Transverse colon (tissue), 4 donors: Measurements from ENCODE around the gene PRKCA. TPM values are rescaled to one million over a fixed set of nuclear protein-coding genes. Genes with fewer than 3 reads are reported as not detected.
"Not testable (repeated sequence)": the region's sequence is repeated elsewhere in the genome, so short reads cannot be mapped to it uniquely, and the experiment has no call there.

Experiments used
- DNase-seq: peaks from one replicate; pipeline ENCODE4 v3.0.0-alpha.2; 2019
- H3K27ac ChIP-seq, 4 donors: fragments of 200-600 bp; sonication (generic); 2 replicates each; pipeline ENCODE4 v1.5.1; 2016 to 2018; ENCODE audit warnings: inconsistent platforms in 4 of 4
- H3K27me3 ChIP-seq: fragments of 200-600 bp; sonication (generic); 2 replicates; pipeline ENCODE4 v1.5.1; 2017; ENCODE audit warnings: inconsistent platforms
- H3K36me3 ChIP-seq, 4 donors: fragments of 200-600 bp; sonication (generic); 2 replicates each; pipeline ENCODE4 v1.5.1; 2017 to 2019; ENCODE audit warnings: inconsistent platforms in 4 of 4
- H3K4me1 ChIP-seq, 4 donors: fragments of 200-600 bp; sonication (generic); 2 replicates each; pipeline ENCODE4 v1.5.1; 2017 to 2020; ENCODE audit warnings: inconsistent platforms in 4 of 4
- H3K4me3 ChIP-seq, 4 donors: fragments of 200-600 bp; sonication (generic); 1 replicate in 1 of 4; 2 replicates in 3 of 4; pipeline versions ENCODE4 v1.5.1 to v1.6.1; 2017 to 2019; ENCODE audit warnings: inconsistent platforms in 4 of 4
- H3K9me3 ChIP-seq, 2 donors: fragments of 200-600 bp; sonication (generic); 2 replicates each; pipeline ENCODE4 v1.5.1; 2017 to 2019; ENCODE audit warnings: inconsistent platforms in 2 of 2
- EP300 ChIP-seq: sonication (generic); formaldehyde crosslinking; IDR thresholded peaks from one replicate; pipeline ENCODE4 v1.6.1; 2017; ENCODE audit warnings: antibody characterized with exemption, low read depth
- POLR2A ChIP-seq: fragments of 450-650 bp; IDR thresholded peaks from one replicate; pipeline ENCODE4 v1.6.1; 2016; ENCODE audit warnings: antibody characterized with exemption, mild to moderate bottlenecking, moderate library complexity
- POLR2AphosphoS5 ChIP-seq, 3 donors: sonication (generic); formaldehyde crosslinking; IDR thresholded peaks; one replicate each; pipeline ENCODE4 v1.6.1; 2016; ENCODE audit warnings: antibody characterized with exemption in 3 of 3
- WGBS, 2 donors: methylation state at CpG; one replicate each; pipeline ENCODE4 v1.1.5; 2018; ENCODE audit warnings: low coverage in 1 of 2; 5-methylcytosine and 5-hydroxymethylcytosine counted together
- in situ Hi-C, 4 donors: fragments of 200-750 bp; cut with MboI; loops; one replicate each; pipeline versions ENCODE4 v1.15.0 to v1.15.1; 2017; ENCODE audit warnings: low sequenced_read_pairs in 3 of 4, low pct_ligation_motif_present in 1 of 4, low pct_unique_long_range_greater_than_20kb in 1 of 4
- intact Hi-C: fragments of 100-400 bp; cut with DNase I; formaldehyde crosslinking; loops from one replicate; pipeline ENCODE4 v1.15.1; 2023; ENCODE audit warnings: low total_unique reads
- total RNA-seq, 4 donors: library from RNA; depleted of rRNA; stranded (reverse); fragments of >200 nt; gene quantifications; one replicate each; pipeline ENCODE4 v1.1.0, GENCODE V29; 2016
- TF ChIP-seq, protein P1 (sequence below), 5 experiments: fragments of 200-600 bp in 3 of 5; fragments of 450-650 bp in 2 of 5; sonication (generic) in 3 of 5; IDR thresholded peaks; 1 replicate in 2 of 5; 2 replicates in 3 of 5; pipeline ENCODE4 v1.5.1; 2016 to 2017; ENCODE audit warnings: antibody characterized with exemption in 5 of 5, inconsistent platforms in 3 of 5, mild to moderate bottlenecking in 2 of 5, moderate library complexity in 1 of 5

The PRKCA gene
- total RNA-seq, 4 donors from 2014 or later = 16.1 to 49.7 (median 31.7) TPM

DNA sequence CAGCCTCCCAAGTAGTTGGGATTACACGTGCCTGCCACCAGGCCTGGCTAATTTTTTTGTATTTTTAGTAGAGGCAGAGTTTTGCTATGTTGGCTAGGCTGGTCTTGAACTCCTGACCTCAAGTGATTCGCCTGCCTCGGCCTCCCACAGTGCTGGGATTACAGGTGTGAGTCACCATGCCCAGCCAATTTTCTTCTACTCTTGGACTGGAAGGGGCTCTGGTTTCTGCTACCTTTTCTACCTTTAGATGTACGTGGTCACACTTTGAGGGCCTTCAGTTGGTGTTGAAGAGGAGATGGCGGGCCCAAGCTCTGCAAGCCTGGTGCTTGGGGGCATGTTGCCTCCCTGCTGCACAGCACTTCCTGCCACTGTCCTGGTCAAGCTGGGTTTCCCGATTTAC lies 173.6 kb downstream of the PRKCA start:
- no peak overlapping the region for H3K4me3 ChIP-seq
- 90 to 91% methylated on average over 3 to 6 of the region's 6 CpGs for WGBS, 2 donors
- no peaks in the 10 kb centered on the region for H3K36me3 ChIP-seq
- H3K27ac ChIP-seq = no peak overlapping the region
- H3K27me3 ChIP-seq = no peaks in the 10 kb centered on the region
- DNase-seq = no peak
- intact Hi-C loops = no loop called here
- no peaks in the 10 kb centered on the region for H3K9me3 ChIP-seq
- TF ChIP-seq POLR2A = no peak
- no peak for TF ChIP-seq EP300
- TF ChIP-seq, protein P1, sequence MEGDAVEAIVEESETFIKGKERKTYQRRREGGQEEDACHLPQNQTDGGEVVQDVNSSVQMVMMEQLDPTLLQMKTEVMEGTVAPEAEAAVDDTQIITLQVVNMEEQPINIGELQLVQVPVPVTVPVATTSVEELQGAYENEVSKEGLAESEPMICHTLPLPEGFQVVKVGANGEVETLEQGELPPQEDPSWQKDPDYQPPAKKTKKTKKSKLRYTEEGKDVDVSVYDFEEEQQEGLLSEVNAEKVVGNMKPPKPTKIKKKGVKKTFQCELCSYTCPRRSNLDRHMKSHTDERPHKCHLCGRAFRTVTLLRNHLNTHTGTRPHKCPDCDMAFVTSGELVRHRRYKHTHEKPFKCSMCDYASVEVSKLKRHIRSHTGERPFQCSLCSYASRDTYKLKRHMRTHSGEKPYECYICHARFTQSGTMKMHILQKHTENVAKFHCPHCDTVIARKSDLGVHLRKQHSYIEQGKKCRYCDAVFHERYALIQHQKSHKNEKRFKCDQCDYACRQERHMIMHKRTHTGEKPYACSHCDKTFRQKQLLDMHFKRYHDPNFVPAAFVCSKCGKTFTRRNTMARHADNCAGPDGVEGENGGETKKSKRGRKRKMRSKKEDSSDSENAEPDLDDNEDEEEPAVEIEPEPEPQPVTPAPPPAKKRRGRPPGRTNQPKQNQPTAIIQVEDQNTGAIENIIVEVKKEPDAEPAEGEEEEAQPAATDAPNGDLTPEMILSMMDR (IDR thresholded peaks at IDR 0.05) = no peak
- no peak for TF ChIP-seq POLR2AphosphoS5 (IDR thresholded peaks at IDR 0.05)
- in situ Hi-C loops = no loop called here
- peaks cover 0 to 14% (median 4%) of the 10 kb centered on the region in 4 donors for H3K4me1 ChIP-seq

DNA sequence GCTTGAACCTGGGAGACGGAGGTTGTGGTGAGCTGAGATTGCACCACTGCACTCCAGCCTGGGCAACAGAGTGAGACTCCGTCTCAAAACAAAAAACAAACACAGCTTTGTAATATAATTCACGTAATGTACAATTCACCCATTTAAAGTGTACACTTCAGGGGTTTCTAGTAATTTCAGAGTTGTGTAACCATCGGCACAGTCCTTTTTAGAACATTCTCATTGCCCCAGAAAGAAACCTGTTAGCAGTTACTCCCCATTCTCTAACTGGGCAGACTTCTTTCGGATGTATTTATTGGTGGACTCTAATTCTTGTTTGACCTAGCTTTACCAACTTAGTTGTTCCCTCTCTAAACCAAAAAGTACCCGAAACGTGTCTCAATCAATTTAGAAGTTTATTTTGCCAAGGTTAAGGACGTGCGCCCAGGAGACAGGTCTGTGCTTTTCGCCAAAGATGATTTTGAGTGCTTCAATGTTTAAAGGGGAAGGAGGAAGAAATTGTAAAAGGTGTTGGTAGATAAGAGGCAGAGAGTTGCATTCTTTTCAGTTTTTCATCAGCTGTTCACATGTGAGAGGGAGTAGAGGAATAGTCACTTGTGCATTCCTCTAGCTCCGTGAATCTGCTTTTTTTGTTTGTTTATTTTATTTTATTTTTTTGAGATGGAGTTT lies 175.3 kb downstream of the PRKCA start:
- intact Hi-C loops (no loop called here), in situ Hi-C loops (no loop called here)
- no peak for DNase-seq
- 88 to 93% methylated on average over 8 to 11 of the region's 11 CpGs for WGBS, 2 donors
- no peaks in the 10 kb centered on the region for H3K27me3 ChIP-seq
- H3K27ac ChIP-seq = no peak overlapping the region
- TF ChIP-seq, protein P1 (IDR thresholded peaks at IDR 0.05) = no peak
- TF ChIP-seq EP300 (no peak), POLR2AphosphoS5 (IDR thresholded peaks at IDR 0.05) (no peak), POLR2A (no peak)
- H3K9me3 ChIP-seq = no peaks in the 10 kb centered on the region
- H3K4me3 ChIP-seq = no peak overlapping the region
- H3K4me1 ChIP-seq = peaks cover 0 to 6% (median 0%) of the 10 kb centered on the region in 4 donors
- no peaks in the 10 kb centered on the region for H3K36me3 ChIP-seq

DNA sequence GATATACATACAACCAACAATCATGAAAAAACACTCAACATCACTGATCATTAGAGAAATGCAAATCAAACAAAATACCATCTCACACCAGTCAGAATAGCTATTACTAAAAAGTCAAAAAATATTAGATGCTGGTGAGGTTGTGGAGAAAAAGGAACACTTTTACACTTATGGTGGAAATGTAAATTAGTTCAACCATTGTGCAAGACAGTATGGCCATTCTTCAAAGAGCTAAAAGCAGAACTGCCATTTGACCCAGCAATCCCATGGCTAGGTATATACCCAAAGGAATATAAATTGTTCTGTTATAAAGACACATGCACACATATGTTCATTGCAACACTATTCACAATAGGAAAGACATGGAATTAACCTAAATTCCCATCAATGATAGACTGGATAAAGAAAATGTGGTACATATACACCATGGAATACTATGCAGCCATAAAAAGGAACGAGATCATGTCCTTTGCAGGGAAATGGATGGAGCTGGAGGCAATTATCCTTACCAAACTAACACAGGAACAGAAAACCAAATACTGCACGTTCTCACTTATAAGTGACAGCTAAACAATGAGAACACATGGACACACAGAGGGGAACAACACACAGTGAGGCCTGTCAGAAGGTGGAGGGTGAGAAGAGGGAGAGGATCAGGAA lies 176.9 kb downstream of the PRKCA start:
- H3K27me3 ChIP-seq, in situ Hi-C loops, H3K27ac ChIP-seq, H3K4me3 ChIP-seq, H3K36me3 ChIP-seq, DNase-seq, H3K9me3 ChIP-seq, H3K4me1 ChIP-seq, intact Hi-C loops: not testable (repeated sequence)
- WGBS, 2 donors = 71 to 88% methylated on average over 2 of the region's 2 CpGs

DNA sequence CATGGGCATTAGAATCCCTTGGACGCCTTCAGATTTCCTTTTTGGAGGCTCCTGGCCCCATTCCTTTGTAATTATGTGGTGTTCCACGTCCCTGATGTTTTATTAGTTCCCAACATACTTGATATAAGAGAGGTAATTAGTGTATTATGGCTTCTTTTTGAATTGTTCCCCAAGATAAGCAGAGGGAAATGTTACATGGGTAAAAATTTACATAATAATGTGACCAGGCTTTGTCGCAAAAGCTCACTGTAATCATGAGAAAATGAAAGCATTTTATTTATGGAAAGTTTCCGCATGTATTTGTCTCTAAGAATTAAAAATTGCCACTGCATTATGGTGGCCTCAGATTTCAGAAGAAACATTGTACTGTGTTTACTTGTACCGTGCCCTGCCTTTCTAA lies 177.8 kb downstream of the PRKCA start:
- Histone ChIP-seq H3K27me3 (no peaks in the 10 kb centered on the region), H3K27ac (no peak overlapping the region), H3K4me1 (no peaks in the 10 kb centered on the region), H3K4me3 (no peak overlapping the region), H3K9me3 (no peaks in the 10 kb centered on the region), H3K36me3 (no peaks in the 10 kb centered on the region)
- intact Hi-C loops (no loop called here), in situ Hi-C loops (no loop called here)
- WGBS, 2 donors = 76 to 98% methylated on average over 5 of the region's 5 CpGs
- DNase-seq = no peak
- TF ChIP-seq POLR2AphosphoS5 (IDR thresholded peaks at IDR 0.05) = no peak
- no peak for TF ChIP-seq POLR2A
- TF ChIP-seq EP300 = no peak
- TF ChIP-seq, protein P1 (IDR thresholded peaks at IDR 0.05) = no peak
